ENCODE measurements around the gene NDUFV2. TPM values are rescaled to one million over a fixed set of nuclear protein-coding genes. Genes with fewer than 3 reads are reported as not detected.

NDUFV2 gene
- total RNA-seq, 1 donor from 2014 or later, result 80.5 TPM

DNA sequence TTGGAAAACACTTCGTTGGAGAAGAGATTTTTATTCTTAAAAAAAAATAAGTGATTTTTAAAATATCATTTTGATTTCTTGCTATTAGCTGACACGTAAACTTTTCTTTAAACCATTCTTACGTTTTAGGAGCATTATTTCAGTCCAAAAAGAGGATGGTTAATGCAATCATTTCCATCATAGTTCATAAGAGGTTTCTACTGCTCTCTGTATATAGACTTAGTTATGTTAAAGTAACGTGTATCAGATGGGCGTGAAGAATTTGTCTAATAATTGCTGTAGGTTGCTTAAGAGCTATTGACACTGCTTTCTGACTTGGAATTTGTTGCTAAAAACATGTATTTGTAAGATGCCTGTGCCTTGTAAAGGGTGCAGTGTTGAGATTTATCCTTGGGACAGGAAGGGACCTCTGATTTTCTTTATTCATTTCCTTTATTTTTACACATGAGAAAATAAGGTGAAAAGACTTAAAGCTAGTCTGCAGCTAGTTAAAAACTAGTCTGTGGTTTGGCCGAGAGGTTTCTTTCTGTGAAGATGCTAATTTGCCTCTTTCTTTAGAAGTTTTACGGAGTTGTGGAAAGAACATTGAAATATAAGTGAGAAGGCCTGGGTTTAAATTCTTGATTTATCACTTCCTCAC lies 37.0 kb downstream of the NDUFV2 start:
- Mint-ChIP-seq H3K36me3 (ENCODE audit: low read depth) (no peaks in the 10 kb centered on the region), H3K4me1 (ENCODE audit: low read depth) (peaks cover 49% of the 10 kb centered on the region), H3K4me3 (ENCODE audit: unreplicated experiment) (no peak overlapping the region), H3K9me3 (ENCODE audit: low read depth) (no peaks in the 10 kb centered on the region), H3K27me3 (ENCODE audit: low read depth) (no peaks in the 10 kb centered on the region), H3K27ac (ENCODE audit: unreplicated experiment) (peak overlapping the region; percentile 25)
- DNase-seq (ENCODE audit: low spot score), result no peak
- TF ChIP-seq, protein P1, sequence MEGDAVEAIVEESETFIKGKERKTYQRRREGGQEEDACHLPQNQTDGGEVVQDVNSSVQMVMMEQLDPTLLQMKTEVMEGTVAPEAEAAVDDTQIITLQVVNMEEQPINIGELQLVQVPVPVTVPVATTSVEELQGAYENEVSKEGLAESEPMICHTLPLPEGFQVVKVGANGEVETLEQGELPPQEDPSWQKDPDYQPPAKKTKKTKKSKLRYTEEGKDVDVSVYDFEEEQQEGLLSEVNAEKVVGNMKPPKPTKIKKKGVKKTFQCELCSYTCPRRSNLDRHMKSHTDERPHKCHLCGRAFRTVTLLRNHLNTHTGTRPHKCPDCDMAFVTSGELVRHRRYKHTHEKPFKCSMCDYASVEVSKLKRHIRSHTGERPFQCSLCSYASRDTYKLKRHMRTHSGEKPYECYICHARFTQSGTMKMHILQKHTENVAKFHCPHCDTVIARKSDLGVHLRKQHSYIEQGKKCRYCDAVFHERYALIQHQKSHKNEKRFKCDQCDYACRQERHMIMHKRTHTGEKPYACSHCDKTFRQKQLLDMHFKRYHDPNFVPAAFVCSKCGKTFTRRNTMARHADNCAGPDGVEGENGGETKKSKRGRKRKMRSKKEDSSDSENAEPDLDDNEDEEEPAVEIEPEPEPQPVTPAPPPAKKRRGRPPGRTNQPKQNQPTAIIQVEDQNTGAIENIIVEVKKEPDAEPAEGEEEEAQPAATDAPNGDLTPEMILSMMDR (IDR thresholded peaks at IDR 0.05), result no peak

DNA sequence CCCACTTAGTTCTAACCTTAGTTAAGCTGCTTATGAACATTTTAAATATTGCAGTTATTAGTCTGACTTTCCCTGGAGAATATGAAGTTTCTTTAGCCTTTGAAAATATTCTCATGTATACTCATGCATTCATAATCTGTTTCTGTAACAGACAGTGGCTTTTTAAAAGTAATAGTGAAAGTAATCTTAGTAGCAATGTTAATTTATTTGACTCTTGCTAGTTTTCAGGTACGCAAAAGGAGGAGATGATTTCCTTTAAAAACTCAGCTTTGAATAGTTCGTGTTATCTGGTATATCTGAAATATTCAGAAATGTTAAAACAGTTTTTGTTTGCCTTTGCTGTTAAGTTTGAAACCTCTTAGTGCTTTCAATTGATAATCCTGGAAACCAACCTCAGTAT lies 37.9 kb downstream of the NDUFV2 start:
- peaks cover 50% of the 10 kb centered on the region for H3K4me1 Mint-ChIP-seq (ENCODE audit: low read depth)

DNA sequence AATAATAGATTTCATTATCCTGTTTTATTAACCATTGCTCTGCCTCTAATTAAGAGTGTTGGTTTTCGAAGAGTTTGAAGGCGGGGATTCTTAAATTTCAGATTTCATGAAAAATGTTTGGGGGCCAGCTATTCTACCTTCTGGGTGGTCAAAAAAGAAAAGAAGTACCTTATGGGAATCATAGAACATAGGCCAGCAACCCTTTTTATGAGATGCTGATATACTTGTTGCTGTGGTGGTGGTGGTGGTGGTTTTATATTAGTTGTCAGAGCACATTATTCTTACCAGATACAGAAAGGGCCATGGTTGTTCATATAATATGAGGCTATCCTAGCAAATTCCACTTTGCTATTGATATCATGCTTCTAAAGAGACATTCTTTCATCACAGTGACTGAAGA lies 38.5 kb downstream of the NDUFV2 start:
- H3K27ac Mint-ChIP-seq (ENCODE audit: unreplicated experiment), result no peak overlapping the region
- no peak overlapping the region for H3K4me3 Mint-ChIP-seq (ENCODE audit: unreplicated experiment)

More for the DNA sequence above, 37.9 kb downstream of the NDUFV2 start:
- TF ChIP-seq, protein P1 (IDR thresholded peaks at IDR 0.05), result no peak
- Mint-ChIP-seq H3K4me3 (ENCODE audit: unreplicated experiment) (no peak overlapping the region), H3K27me3 (ENCODE audit: low read depth) (no peaks in the 10 kb centered on the region), H3K36me3 (ENCODE audit: low read depth) (no peaks in the 10 kb centered on the region), H3K27ac (ENCODE audit: unreplicated experiment) (peak overlapping the region; percentile 39), H3K9me3 (ENCODE audit: low read depth) (no peaks in the 10 kb centered on the region)
- DNase-seq (ENCODE audit: low spot score), result no peak

DNA sequence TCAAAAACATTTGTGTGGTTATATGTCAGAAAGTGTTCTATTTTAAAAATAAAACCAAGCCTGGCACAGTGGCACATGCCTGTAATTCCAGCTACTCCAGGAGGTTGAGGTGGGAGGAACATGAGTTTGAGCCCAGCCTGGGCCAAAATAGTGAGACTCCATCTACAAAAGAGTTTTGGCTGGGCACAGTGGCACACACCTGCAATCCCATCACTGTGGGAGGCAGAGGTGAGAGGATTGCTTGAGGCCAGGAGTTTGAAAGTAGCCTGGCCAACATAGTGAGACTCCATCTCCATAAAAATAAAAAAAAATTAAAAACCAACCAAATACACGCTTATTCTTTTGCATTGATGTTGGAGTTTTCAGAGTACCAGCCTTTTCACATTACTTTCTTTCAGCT lies 43.7 kb downstream of the NDUFV2 start:
- TF ChIP-seq, protein P1 (IDR thresholded peaks at IDR 0.05), result no peak
- H3K4me1 Mint-ChIP-seq (ENCODE audit: low read depth), result peaks cover 39% of the 10 kb centered on the region
- no peaks in the 10 kb centered on the region for H3K36me3 Mint-ChIP-seq (ENCODE audit: low read depth)
- DNase-seq (ENCODE audit: low spot score), result no peak
- no peaks in the 10 kb centered on the region for H3K27me3 Mint-ChIP-seq (ENCODE audit: low read depth)
- H3K4me3 Mint-ChIP-seq (ENCODE audit: unreplicated experiment), result no peak overlapping the region
- H3K27ac Mint-ChIP-seq (ENCODE audit: unreplicated experiment), result peak overlapping the region; percentile 23
- no peaks in the 10 kb centered on the region for H3K9me3 Mint-ChIP-seq (ENCODE audit: low read depth)

More for the DNA sequence above, 38.5 kb downstream of the NDUFV2 start:
- H3K9me3 Mint-ChIP-seq (ENCODE audit: low read depth), result no peaks in the 10 kb centered on the region
- TF ChIP-seq, protein P1 (IDR thresholded peaks at IDR 0.05), result no peak
- no peak for DNase-seq (ENCODE audit: low spot score)
- H3K36me3 Mint-ChIP-seq (ENCODE audit: low read depth), result no peaks in the 10 kb centered on the region
- H3K27me3 Mint-ChIP-seq (ENCODE audit: low read depth), result no peaks in the 10 kb centered on the region
- peaks cover 51% of the 10 kb centered on the region for H3K4me1 Mint-ChIP-seq (ENCODE audit: low read depth)

DNA sequence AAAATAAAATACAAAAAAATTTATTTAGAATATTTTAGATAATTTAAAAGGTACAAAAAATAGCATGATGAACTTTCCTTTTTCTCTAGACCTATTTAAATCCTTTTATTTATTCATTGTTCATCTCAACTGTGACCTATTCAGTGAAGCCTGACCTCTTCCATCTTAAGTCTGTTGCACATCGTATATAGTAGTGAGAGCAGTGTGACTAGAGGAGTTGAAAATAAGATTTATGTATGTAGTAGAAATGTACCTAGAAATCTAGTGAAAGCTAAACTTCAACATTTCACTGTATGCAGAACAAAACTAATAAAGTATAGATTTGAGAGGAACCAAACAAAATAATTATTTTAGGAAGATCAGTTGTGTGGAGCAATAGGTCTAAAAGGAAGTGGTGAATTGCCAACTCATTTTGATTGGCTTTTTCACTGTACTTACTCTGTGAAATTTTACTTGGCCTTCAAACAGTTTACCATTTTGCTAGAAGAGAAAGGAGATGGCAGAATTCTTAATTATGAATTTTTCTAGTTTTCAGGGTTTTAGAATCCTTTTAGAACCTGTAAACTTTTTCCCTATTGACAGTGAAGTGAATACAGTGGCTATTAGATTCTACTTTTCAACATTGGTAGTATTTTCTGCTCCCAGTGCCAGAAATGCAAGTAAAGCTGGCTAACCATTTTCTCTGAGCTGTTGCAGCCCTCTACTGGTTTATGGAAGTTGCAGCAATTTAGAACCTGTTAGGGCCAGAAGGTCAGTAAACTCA lies 45.1 kb downstream of the NDUFV2 start:
- DNase-seq (ENCODE audit: low spot score), result no peak
- no peaks in the 10 kb centered on the region for H3K27me3 Mint-ChIP-seq (ENCODE audit: low read depth)
- no peaks in the 10 kb centered on the region for H3K9me3 Mint-ChIP-seq (ENCODE audit: low read depth)
- H3K36me3 Mint-ChIP-seq (ENCODE audit: low read depth), result no peaks in the 10 kb centered on the region
- TF ChIP-seq, protein P1 (IDR thresholded peaks at IDR 0.05), result peak; percentile 92
- H3K4me3 Mint-ChIP-seq (ENCODE audit: unreplicated experiment), result no peak overlapping the region
- peaks cover 29% of the 10 kb centered on the region for H3K4me1 Mint-ChIP-seq (ENCODE audit: low read depth)
- peak overlapping the region; percentile 23 for H3K27ac Mint-ChIP-seq (ENCODE audit: unreplicated experiment)
